Measurements from ENCODE around the gene NTSR1.

NTSR1 gene

GRCh38 chr20:62714006-62714405 is 5.4 kb downstream of the NTSR1 start:
- Histone ChIP-seq H3K36me3 (ENCODE audit: insufficient read depth, low read length) (no peaks in the 10 kb centered on the region), H3K27me3 (ENCODE audit: control insufficient read depth in 1 of 2, insufficient read depth in 2 of 2, low read length in 2 of 2) (peaks cover 8 to 16% of the 10 kb centered on the region in 2 donors), H3K4me3 (ENCODE audit: low read depth in 1 of 2, low read length in 2 of 2) (no peak overlapping the region), H3K9me3 (ENCODE audit: low read length) (no peaks in the 10 kb centered on the region), H3K4me1 (ENCODE audit: insufficient read depth, low read length) (peaks cover 72% of the 10 kb centered on the region), H3K9ac (ENCODE audit: low read length) (no peak overlapping the region), H3K27ac (ENCODE audit: low read depth, low read length) (peak overlapping the region; percentile 89)

DNA sequence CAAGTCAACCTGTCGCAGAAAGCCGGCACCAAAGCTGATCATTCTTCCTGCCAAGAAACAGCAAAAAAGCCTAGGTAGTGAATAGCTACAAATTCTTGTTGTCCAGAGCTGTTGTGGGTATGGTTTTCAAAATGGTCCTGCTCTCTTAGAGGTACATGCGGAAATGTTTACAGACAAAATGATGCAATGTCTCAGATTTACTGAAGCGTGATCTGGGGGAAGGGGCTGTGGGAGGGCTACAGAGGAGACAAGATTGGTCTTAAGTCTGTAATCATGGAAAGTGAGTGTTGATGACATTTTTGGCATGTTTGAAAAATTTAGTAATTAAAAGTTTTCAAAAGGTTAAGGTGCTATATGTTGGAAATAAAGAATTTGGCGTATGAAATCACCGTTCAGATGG is 6.2 kb downstream of the NTSR1 start:
- Histone ChIP-seq H3K27ac (ENCODE audit: low read depth, low read length) (peak overlapping the region; percentile 92), H3K36me3 (ENCODE audit: insufficient read depth, low read length) (no peaks in the 10 kb centered on the region), H3K27me3 (ENCODE audit: control insufficient read depth in 1 of 2, insufficient read depth in 2 of 2, low read length in 2 of 2) (peaks cover 8% of the 10 kb centered on the region in 2 donors)

DNA sequence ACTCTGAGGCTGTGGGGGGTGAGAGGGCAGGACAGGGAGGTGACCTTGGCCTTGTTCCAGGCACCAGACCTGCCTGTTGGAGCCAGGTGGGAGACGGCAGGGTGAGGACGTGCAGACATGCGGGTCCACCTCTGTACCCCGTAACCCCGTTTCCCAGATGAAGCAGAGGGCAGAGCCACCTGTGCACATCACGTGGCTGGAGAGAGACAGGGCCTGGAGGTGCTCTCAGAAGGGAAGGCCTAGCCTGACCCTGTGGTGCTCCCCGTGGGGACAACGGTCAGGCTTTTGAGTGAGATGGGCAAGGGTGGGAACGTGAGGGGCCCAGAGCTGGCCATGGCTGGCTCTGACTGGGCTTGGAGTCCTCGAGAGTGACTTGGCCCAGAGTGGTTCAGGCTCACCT is 6.6 kb downstream of the NTSR1 start:
- H3K9me3 ChIP-seq (ENCODE audit: low read length): no peaks in the 10 kb centered on the region
- peak overlapping the region; percentile 92 for H3K27ac ChIP-seq (ENCODE audit: low read depth, low read length)
- H3K36me3 ChIP-seq (ENCODE audit: insufficient read depth, low read length): no peaks in the 10 kb centered on the region
- peaks cover 4 to 8% of the 10 kb centered on the region in 2 donors for H3K27me3 ChIP-seq (ENCODE audit: control insufficient read depth in 1 of 2, insufficient read depth in 2 of 2, low read length in 2 of 2)
- no peak overlapping the region for H3K9ac ChIP-seq (ENCODE audit: low read length)
- H3K4me3 ChIP-seq (ENCODE audit: low read depth in 1 of 2, low read length in 2 of 2): no peak overlapping the region
- peaks cover 72% of the 10 kb centered on the region for H3K4me1 ChIP-seq (ENCODE audit: insufficient read depth, low read length)

More for the DNA sequence above, 6.2 kb downstream of the NTSR1 start:
- Histone ChIP-seq H3K4me1 (ENCODE audit: insufficient read depth, low read length) (peaks cover 72% of the 10 kb centered on the region), H3K9me3 (ENCODE audit: low read length) (no peaks in the 10 kb centered on the region), H3K9ac (ENCODE audit: low read length) (no peak overlapping the region), H3K4me3 (ENCODE audit: low read depth in 1 of 2, low read length in 2 of 2) (no peak overlapping the region)

DNA sequence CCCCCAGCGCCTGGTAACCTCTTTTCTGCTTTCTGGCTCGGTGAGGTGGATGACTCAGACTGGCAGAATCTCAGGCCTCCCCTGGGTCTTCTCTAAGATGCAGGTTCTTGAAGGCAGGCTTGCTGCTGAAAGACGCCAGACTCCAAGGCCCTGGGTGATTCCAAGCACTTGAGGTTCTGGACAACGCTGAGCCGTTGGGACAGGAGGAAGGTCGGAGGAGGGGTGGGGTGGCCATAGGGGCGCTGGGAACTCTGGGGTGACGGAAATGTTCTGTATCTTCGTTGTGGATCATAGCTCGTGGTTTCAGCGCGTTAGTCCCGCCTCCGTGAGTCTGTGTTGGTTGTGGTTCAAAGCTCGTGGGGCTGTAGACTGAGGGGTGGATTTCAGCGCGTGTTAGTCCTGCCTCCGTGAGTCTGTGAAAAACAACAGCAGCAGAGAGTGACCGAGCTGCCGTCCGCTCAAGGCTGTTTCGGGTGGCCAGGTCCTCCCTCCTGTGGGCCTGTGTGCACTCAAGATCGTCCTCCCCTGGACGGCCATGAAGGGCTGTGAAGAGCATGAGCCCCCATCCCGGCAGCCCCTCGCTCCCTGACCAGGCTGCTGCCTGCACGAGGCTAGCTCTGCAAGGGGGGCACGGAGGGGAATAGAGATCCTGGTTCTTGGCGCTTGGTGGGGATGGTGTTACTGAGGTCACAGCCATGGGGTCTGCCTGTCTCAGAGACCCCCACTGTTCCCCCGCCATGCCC is 7.7 kb downstream of the NTSR1 start:
- Histone ChIP-seq H3K9me3 (ENCODE audit: low read length) (peaks cover 2% of the 10 kb centered on the region), H3K4me3 (ENCODE audit: low read depth in 1 of 2, low read length in 2 of 2) (peak overlapping the region in 1 of 2 donors; percentile 18)

DNA sequence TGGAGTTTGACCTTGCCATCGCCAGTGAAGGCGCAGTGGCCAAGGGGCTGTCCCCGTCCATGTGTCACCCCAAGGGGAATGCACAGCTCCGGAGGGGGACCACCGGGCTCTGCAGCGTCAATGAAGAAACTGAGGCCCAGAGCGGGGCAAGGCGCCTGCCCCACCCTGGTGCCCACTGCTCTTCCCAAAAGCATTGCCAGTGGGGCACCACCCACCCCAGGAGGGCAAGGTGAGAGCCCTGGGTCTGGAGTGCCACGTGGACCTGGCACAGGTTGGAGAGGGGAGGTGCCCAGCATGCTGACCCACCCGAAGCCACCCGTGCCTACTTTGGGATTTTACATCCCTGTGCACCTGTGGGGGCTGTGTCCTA is 8.3 kb downstream of the NTSR1 start:
- Histone ChIP-seq H3K4me1 (ENCODE audit: insufficient read depth, low read length) (peaks cover 66% of the 10 kb centered on the region), H3K9ac (ENCODE audit: low read length) (no peak overlapping the region), H3K36me3 (ENCODE audit: insufficient read depth, low read length) (no peaks in the 10 kb centered on the region), H3K4me3 (ENCODE audit: low read depth in 1 of 2, low read length in 2 of 2) (peak overlapping the region in 1 of 2 donors; percentile 30), H3K27ac (ENCODE audit: low read depth, low read length) (peak overlapping the region; percentile 92), H3K9me3 (ENCODE audit: low read length) (peaks cover 8% of the 10 kb centered on the region), H3K27me3 (ENCODE audit: control insufficient read depth in 1 of 2, insufficient read depth in 2 of 2, low read length in 2 of 2) (no peaks in the 10 kb centered on the region)

More for the DNA sequence above, 7.7 kb downstream of the NTSR1 start:
- peaks cover 67% of the 10 kb centered on the region for H3K4me1 ChIP-seq (ENCODE audit: insufficient read depth, low read length)
- no peaks in the 10 kb centered on the region for H3K36me3 ChIP-seq (ENCODE audit: insufficient read depth, low read length)
- H3K27me3 ChIP-seq (ENCODE audit: control insufficient read depth in 1 of 2, insufficient read depth in 2 of 2, low read length in 2 of 2): no peaks in the 10 kb centered on the region
- H3K9ac ChIP-seq (ENCODE audit: low read length): no peak overlapping the region
- H3K27ac ChIP-seq (ENCODE audit: low read depth, low read length): peak overlapping the region; percentile 92

DNA sequence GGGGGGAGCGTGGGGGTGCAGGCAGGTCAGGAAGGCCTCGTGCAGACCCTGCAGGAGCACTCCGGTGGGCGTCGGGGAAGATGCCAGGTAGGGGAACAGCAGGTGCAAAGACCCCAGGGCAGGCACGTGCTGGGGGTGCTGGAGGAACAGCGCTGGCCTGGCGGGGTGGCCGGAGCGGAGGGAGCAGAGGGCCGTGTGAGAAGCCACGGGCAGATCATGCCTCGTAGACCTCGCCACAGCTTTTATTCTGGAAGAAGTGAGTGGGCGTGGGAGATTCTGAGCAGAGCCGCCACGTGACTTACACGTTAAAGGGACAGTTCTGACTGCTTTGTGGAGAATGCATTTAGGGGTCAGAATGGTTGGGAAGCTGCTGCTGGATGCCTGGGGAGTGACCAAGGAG is 9.3 kb downstream of the NTSR1 start:
- Histone ChIP-seq H3K27ac (ENCODE audit: low read depth, low read length) (peak overlapping the region; percentile 92), H3K36me3 (ENCODE audit: insufficient read depth, low read length) (no peaks in the 10 kb centered on the region), H3K27me3 (ENCODE audit: control insufficient read depth in 1 of 2, insufficient read depth in 2 of 2, low read length in 2 of 2) (no peaks in the 10 kb centered on the region), H3K9me3 (ENCODE audit: low read length) (peaks cover 9% of the 10 kb centered on the region), H3K9ac (ENCODE audit: low read length) (no peak overlapping the region), H3K4me1 (ENCODE audit: insufficient read depth, low read length) (peaks cover 66% of the 10 kb centered on the region), H3K4me3 (ENCODE audit: low read depth in 1 of 2, low read length in 2 of 2) (peak overlapping the region in 1 of 2 donors; percentile 7)

DNA sequence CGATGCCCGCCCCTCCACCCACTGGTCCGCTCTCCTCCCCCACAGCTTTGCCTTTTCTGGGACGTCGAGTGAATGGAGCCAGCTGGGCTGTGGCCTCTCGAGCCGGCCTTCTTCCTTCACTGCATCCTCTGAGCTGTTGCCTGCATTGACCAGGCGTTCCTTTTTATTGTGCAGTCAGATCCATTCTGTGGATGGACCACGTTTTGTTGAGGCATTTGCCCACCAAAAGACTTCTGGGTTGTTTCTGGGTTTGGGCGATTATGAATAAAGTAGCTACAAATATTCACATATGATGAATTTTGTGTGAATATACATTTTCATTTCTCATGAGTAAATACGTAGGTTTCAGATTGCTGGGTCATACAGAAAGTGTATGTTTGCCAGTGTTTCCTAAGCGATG is 9.9 kb downstream of the NTSR1 start:
- Histone ChIP-seq H3K9me3 (ENCODE audit: low read length) (peaks cover 9% of the 10 kb centered on the region), H3K4me1 (ENCODE audit: insufficient read depth, low read length) (peaks cover 66% of the 10 kb centered on the region), H3K27ac (ENCODE audit: low read depth, low read length) (no peak overlapping the region), H3K27me3 (ENCODE audit: control insufficient read depth in 1 of 2, insufficient read depth in 2 of 2, low read length in 2 of 2) (no peaks in the 10 kb centered on the region), H3K9ac (ENCODE audit: low read length) (no peak overlapping the region), H3K4me3 (ENCODE audit: low read depth in 1 of 2, low read length in 2 of 2) (no peak overlapping the region), H3K36me3 (ENCODE audit: insufficient read depth, low read length) (no peaks in the 10 kb centered on the region)

DNA sequence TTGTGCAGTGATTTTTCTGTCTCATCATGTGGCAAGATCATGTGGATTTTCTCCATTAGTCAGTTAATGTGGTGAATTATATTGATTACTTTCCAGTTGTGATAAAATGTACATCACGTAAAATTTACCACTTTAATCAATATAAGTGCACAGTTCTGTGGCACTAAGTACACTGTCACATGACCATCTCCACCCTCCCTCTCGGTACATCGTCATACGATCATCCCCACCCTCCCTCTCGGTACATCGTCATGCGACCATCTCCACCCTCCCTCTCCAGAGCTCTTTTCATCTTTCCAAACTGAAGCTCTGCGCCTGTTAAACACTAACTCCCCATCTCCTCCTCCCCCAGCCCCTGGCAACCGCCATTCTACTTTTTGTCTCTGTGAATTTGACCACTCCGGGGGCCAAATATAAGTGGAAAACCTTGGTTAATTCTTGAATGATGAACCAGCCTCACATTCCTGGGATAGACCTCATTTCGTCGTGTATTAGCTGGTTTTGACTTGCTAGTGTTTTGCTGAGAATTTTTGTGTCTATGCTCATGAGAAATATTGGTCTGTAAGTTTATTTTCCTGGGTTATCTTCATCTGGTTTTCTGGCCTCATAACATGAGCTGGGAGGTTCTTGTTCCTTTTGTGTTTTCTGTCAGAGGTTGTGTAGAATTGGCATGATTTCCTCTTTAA is 10.8 kb downstream of the NTSR1 start:
- no peaks in the 10 kb centered on the region for H3K36me3 ChIP-seq (ENCODE audit: insufficient read depth, low read length)
- H3K4me3 ChIP-seq (ENCODE audit: low read depth in 1 of 2, low read length in 2 of 2): no peak overlapping the region
- H3K9ac ChIP-seq (ENCODE audit: low read length): no peak overlapping the region
- H3K4me1 ChIP-seq (ENCODE audit: insufficient read depth, low read length): peaks cover 66% of the 10 kb centered on the region
- no peaks in the 10 kb centered on the region for H3K27me3 ChIP-seq (ENCODE audit: control insufficient read depth in 1 of 2, insufficient read depth in 2 of 2, low read length in 2 of 2)
- H3K27ac ChIP-seq (ENCODE audit: low read depth, low read length): no peak overlapping the region
- H3K9me3 ChIP-seq (ENCODE audit: low read length): peaks cover 9% of the 10 kb centered on the region

DNA sequence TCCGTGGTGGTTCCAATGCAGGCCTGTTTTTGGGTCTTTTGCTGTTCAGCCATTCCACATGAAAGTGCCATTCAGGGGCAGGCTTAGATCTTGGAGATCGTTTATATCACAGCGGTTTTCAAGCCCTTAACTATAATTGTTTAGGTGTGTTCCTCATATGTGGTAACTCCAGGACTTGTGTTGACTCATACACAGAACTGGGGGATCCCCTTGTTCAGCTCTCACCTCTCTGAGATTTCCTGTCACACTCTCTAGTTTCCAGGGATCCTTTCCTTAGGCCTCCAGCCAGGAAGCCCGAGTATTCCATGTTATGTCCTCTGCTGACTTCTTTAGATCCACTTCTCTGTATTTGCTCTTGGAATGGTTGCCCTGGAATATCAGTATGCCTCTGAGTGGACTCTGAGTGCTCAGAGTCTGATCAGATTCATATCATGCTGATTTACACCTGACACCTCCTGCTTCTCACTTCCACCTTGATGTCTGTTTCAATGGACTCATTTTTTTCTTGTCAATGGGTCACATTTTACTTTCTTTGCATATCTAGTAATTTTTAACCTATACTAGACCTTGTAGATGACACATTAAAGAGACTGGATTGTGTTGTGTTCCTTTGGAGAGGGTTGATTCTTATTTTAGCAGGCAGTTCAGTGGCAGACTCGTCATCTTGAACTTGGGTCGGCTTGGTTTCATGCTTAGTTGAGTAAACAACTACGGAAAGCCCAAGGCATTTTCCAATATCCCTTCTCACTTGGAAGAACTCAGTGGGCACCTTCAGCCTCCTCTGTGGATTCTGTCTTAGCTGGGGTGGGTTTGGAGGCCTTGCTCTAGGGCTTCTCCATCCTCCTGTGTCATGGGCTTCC is 13.1 kb downstream of the NTSR1 start:
- Histone ChIP-seq H3K4me1 (ENCODE audit: insufficient read depth, low read length) (peaks cover 67% of the 10 kb centered on the region), H3K36me3 (ENCODE audit: insufficient read depth, low read length) (no peaks in the 10 kb centered on the region), H3K9me3 (ENCODE audit: low read length) (peaks cover 9% of the 10 kb centered on the region), H3K27ac (ENCODE audit: low read depth, low read length) (peak overlapping the region; percentile 84), H3K4me3 (ENCODE audit: low read depth in 1 of 2, low read length in 2 of 2) (no peak overlapping the region), H3K27me3 (ENCODE audit: control insufficient read depth in 1 of 2, insufficient read depth in 2 of 2, low read length in 2 of 2) (peaks cover 0 to 8% of the 10 kb centered on the region in 2 donors), H3K9ac (ENCODE audit: low read length) (no peak overlapping the region)

GRCh38 chr20:62722627-62723026 is 14.0 kb downstream of the NTSR1 start:
- no peak overlapping the region for H3K9ac ChIP-seq (ENCODE audit: low read length)
- H3K4me1 ChIP-seq (ENCODE audit: insufficient read depth, low read length): peaks cover 65% of the 10 kb centered on the region
- H3K36me3 ChIP-seq (ENCODE audit: insufficient read depth, low read length): no peaks in the 10 kb centered on the region
- peak overlapping the region; percentile 84 for H3K27ac ChIP-seq (ENCODE audit: low read depth, low read length)
- H3K9me3 ChIP-seq (ENCODE audit: low read length): peaks cover 9% of the 10 kb centered on the region
- peaks cover 0 to 8% of the 10 kb centered on the region in 2 donors for H3K27me3 ChIP-seq (ENCODE audit: control insufficient read depth in 1 of 2, insufficient read depth in 2 of 2, low read length in 2 of 2)
- peak overlapping the region in 1 of 2 donors; percentile 17 for H3K4me3 ChIP-seq (ENCODE audit: low read depth in 1 of 2, low read length in 2 of 2)

DNA sequence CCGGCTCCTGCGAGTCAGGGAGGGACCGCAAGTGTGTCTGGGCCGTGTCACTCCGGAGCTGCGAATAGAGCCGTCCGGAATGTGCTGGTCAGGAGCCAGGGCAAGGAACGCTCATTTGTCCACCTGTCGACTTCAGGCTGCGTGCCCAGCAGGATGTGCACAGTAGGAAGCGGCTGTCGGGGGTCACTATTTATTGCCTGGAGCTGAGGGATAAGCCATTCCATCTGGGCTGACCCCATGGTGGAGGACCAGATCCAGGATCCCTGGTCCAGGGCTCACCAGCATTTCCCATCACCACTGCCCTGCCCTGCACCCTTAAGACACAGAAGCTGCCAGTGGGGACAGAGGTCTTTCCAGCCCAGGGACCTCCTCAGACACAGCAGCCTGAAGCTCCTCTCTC is 14.7 kb downstream of the NTSR1 start:
- no peak overlapping the region for H3K9ac ChIP-seq (ENCODE audit: low read length)
- H3K27me3 ChIP-seq (ENCODE audit: control insufficient read depth in 1 of 2, insufficient read depth in 2 of 2, low read length in 2 of 2): peaks cover 0 to 8% of the 10 kb centered on the region in 2 donors
- peaks cover 62% of the 10 kb centered on the region for H3K4me1 ChIP-seq (ENCODE audit: insufficient read depth, low read length)
- peaks cover 9% of the 10 kb centered on the region for H3K9me3 ChIP-seq (ENCODE audit: low read length)
- peak overlapping the region; percentile 84 for H3K27ac ChIP-seq (ENCODE audit: low read depth, low read length)
- peak overlapping the region in 1 of 2 donors; percentile 23 for H3K4me3 ChIP-seq (ENCODE audit: low read depth in 1 of 2, low read length in 2 of 2)
- H3K36me3 ChIP-seq (ENCODE audit: insufficient read depth, low read length): no peaks in the 10 kb centered on the region

Data from muscle layer of colon (tissue), 2 donors.